ENCODE results near the gene LRRC47.

LRRC47 gene

GRCh38 chr1:3731583-3732433, 64.5 kb downstream of the LRRC47 start:
- no peak for DNase-seq

GRCh38 chr1:3730543-3731247, 65.6 kb downstream of the LRRC47 start:
- no peak for DNase-seq

GRCh38 chr1:3729594-3730542, 66.4 kb downstream of the LRRC47 start:
- no peak for DNase-seq

All from NCI-H187 (cell line).